Renal cortical epithelial cell (primary cell): ENCODE data around the gene ATP2B2. TPM values are rescaled to one million over a fixed set of nuclear protein-coding genes. Genes with fewer than 3 reads are reported as not detected.

Source experiments
- DNase-seq: peaks from one replicate; pipeline ENCODE4 v3.0.0-alpha.2; 2011; ENCODE audit warnings: low read depth
- total RNA-seq: library from RNA; depleted of rRNA; stranded (reverse); fragments of >200 nt; gene quantifications from 2 replicates; pipeline ENCODE4 v1.2.3, GENCODE V29; 2014

Gene ATP2B2
- total RNA-seq, 1 donor from 2014 or later, result under 0.01 TPM

DNA sequence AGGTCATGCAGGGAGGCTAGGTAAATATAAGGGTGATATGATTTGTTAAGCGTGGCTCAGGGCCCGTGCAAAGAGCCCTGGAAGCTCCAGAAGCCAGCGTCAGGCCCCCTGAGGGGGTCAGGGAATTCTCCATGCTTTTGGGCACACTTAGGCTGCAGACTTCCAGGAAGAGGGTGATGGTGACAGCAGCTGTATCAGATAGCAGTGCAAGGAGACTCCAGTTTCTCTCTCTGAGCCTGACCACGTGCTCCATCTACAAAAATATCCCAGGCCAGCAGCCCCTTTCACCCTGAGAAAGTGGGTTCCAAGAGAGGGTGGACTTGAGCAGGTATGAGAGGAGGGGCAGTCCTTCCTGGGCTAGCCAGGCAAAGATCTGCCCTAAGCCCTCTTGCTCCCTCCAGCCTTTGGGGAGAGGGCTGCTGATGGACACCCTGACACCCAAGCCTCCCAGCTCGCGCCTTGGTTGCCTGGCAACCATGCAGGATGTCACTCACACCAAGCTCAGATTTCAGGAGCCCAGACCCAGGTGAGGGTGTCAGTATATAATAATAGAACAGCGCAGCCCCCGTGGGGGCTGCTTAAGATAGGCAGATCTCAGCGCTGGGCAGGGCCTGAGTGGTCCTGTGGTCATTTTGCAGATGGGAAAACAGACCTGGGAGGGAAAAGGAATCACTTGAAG is 35.8 kb downstream of the ATP2B2 start:
- DNase-seq, result no peak

DNA sequence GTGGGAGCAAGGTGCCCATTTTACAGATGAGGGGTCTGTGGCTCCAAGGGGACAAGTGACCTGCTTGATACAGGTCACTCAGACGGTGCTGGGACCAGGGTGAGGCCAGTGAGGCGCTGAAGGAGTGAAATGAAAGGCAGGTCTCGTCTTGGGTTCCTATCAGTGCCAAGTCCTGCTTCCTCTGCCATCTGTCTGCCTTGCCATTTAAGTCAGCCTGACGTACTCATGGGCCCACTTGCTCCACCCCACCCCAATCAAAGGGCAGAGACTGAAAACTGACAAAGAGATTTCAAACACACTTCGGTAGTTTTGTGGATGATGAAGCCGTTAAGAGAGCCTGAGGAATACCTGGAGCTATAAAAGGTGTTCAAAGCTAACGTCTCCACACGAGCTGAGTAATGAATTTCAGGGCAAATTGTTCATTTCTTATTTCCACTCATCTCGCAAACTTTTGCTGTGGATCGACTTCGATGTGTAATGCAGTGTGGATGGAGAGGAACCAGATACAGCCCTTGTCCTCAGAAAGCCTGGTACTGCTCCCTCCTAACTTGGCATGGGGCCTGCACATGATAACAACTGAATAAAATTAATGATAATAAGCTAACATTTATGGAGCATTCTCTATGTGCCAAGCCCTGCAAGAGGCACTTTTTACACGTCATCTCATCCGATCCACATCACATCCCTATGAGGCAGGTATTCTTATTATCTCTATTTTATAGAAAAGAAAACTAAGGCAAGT is 36.6 kb downstream of the ATP2B2 start:
- no peak for DNase-seq

DNA sequence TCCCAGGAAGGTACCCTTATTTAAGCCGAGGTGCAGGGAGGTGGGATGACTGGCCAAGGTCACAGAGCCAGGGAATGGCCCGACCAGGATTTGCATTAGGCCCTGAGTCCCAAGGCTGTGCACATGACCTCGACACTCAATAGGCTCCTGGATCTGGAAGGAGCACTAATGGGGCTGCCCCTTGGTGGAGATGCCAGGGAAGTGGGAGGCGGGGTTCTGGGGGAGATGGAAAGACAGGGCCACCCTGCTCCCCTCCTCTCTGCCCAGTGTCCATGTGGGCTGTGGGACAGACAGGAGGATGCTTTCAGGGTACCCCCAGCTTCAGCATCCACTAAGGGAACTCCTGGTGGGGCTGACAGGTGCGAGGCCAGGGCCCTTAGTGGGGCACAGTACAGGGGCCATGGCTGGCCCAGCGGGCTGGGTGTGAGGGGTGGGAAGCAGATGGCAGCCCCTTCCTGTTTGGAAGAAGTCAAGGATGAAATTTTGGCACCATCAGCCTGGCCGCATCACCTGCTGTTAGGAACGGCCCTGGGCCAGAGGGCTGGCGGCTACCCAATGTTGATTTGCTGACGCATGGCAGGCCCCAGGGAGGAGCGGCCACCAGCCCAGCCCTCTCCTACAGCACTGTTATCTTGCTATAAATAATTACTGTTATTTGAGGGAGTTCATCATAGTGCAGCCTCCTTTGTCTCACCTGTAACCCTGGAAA is 37.3 kb downstream of the ATP2B2 start:
- no peak for DNase-seq

DNA sequence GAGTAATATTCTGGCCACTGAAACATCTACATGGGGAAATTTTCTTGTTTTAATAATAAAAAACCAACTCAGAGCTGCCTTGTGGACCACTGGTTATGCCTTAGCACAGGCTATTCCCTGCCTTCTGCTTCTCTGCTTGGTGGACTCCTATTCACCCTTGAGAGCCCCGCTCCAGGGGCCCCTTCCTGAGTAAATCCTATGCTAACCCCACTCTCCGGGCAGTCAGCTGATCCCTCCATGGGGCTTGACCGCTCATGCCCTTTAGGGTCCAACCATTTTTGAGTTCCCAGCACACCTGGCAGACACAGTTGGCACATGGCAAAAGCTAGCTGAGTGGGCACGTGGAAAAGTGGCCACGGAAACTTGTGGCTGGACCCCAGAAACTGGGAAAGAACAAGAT is 38.2 kb downstream of the ATP2B2 start:
- no peak for DNase-seq

DNA sequence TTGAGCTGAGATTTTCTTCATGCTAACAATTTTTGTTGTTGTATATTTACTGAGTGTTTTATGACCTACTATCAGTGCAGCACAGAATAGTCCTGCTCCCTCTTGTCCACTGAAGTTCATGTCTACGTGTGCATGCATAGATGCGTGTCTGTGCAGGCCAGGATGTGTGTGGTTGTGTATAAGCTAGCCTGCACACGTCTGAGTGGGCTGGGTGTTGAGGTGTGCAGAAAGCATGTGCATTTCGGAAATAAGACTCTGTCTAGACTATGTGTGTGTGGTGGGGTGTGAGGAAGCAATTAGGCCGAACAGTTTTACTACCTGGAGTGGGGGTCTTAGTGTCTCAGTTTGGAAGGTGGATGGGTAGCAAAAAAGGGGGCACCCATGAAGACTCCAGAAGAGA is 39.2 kb downstream of the ATP2B2 start:
- DNase-seq, result no peak

DNA sequence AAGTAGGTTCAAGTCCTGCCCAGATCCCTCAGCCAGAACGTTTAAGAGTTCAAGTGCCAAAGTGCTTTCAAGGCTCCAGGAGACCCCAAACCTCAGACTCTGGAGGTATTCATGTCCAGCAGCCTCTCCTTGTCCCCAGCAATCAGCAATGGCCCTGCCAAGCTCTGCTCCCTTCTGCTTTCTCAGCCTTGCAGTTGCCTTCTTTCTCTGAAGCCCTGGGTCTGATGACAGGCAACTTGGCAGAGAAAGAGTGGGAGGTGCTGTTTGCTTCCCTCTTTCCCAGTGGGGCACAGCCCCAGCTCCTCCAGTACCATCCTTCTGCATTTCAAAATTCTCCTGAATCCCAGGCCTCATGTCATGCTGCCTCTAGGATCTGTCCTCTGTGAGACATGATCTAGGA is 40.2 kb downstream of the ATP2B2 start:
- no peak for DNase-seq

DNA sequence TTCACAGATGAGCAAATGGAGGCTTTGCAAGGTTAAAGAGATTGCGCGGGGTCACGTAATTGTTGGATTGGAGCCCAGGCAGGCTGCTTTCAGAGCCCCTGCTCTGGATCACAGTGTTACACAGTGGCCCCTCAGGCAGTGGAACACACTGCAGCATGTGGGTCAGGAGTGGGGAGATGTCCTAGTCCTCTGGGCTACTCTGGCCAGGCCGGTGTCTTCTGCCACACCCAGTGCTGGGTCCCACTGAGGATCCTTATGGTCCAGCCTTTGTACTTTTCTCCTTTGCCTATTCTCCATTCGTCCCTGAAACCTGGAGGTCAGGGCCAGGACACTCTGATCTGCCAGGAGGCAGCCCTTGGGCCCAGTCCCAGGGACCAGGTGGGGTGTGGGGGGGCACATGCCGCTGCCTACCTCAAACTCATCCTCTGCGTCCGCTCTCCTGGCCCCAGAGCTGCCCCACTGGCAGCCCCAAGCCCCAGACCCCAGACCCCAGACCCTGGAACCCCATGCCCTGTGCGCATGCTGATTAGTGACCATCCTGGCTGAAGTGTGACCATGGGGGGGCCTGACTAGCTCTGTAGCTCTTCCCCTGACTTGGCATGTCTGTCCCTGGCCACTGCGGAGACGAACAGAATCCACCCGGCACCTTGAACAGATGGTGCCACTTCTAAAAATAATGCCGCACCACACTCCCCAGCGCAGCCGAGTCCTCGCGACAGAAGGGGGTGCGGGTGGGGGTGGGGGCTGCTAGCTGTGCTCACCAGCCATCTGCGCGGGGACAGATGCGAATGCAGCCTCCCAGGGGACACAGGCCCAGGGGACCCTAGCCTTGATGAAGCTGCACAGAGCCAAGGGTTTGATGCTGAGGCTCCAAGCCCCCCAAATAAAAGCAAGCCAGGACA is 41.6 kb downstream of the ATP2B2 start:
- no peak for DNase-seq

DNA sequence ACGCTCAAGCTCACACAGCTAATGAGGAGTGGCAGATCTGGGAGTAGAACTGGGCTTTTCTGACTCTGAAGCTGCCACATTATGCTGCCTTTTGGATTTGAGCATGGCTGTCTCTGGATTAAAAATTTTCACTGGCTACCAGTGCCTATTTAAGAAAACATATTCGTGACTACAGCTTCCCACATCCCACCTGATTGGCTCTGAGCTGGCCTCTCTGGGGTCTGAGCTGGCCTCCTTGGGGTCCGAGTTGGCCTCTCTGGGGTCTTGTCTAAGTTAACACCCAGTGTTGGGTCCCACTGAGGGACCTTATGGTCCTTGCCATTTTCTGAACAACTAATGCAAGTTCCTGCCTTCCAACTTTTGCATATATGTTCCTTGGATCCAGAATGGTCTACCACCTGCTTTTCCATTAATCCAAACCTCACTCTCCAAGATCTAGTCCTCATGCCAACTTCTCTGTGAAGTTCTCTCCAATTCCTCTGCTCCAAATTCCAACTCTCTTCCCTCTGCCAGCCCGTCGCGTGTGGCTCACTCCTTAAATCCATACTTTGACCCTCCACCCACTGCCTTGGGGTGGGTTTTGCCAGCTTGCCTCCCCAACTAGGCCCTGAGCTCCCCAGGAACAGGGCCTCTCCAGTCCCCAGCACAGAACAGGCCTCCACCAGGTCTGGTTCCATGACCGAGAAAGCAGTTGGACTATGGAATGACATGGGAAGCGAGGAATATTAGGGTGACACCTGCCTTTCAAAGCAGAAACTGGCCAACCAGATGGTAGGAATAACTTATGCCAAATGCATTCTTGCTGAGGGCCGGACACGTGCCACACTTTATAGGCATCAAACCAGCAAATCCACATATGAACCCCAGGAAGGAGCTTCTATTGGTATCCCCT is 42.5 kb downstream of the ATP2B2 start:
- DNase-seq, result no peak

DNA sequence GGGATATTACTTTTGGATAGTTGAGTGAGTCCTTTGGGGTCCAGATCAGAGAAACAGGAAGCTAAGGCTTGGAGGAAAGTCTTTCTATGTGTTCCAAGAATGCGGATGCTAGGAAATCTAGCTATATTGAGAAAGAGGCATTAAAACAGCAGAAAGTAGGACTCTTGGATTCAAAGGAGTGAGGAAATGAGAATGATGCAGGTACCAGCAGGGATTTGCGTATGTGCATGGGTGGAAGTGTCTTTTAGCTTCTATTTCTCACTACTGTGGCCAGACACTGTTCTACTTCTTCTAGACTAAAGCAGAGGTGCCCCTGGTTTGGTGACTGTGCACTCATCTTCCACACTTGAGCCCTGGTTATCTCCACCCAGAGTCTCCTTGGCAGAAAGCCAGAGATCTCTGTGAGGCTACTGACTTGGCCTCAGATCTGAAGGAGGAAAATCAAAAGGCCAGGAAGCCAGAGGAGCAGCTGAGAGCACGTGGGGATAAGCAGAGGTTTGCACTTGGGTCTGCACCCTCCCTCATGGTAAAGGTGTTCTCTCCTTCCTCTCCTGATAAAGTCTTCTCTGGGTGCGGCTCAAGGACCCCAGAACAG is 44.3 kb downstream of the ATP2B2 start:
- DNase-seq, result no peak

DNA sequence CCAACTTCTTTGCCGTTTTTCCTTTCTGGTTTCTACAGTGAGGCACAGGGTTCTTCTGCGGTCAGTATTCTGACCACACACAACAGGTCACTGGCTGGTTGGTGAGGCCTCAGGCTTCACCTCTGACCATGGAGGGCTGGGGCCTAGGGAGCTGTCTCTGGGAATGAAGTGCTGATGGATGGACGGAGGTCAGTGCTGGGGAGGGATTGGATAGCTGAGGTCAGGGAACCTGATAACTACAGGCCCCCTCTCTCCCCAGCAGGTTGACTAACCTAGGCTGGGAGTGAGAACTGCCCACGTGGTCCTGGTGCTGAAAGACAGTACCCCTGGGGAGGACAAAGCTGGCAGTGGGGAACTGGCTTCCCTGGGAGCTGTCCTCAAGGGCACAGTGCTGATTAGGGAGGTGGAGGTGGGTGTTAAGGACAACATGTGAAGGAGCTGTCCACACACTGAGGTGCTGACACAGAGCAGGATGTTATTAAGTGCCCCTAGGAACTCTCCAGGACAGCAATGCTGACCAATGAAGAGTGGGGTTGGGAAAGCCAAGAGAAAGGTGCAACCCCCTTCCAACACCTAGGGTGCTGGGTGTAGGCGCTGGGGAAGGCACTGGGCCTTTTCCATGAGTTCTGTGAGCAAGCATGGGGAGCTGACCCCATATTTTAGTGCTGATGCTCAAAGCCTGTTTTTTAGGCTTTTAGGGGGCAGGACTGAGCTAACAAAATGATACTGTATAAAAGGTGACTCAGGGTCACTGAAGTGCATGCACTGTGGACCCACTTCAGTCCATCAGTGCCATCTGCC is 45.2 kb downstream of the ATP2B2 start:
- peak; percentile 78 for DNase-seq

DNA sequence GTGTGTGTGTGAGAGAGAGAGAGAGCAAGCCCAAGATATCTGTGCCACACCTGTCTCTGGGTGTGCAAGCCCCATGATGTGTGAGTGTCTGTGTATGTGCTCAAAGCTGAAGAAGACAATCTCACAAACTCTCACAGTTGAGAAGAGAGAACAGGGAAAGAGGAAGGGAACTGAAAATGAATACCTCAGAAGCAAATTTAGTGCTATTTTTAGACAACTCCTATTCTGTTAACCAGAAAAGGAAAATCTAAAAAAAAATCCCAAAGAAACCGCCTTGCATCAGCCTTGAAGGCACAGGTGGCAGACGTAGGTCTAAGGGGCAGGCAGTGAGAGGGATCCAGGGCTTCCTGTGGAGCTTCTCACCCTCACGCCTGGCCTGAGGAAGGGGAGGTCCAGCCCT is 47.8 kb downstream of the ATP2B2 start:
- DNase-seq, result no peak

DNA sequence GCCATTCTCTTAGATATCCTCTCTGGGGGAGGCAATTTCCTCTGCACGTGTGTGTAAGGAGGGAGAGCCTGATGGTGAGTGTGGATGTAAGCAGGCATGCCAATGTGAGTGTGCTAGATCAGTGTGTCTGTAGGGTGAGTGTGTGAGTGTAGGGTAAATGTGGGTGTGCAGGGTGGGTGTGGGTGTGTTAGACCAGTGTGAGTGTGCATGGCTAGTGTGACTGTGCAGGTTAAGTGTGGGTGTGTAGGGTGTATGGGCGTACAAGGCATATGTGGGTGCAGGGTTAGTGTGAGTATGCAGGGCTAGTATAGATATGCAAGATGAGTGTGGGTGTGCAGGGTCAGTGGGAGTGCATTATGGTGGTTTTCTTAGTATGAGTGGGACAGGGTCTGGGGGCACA is 48.4 kb downstream of the ATP2B2 start:
- DNase-seq, result no peak

DNA sequence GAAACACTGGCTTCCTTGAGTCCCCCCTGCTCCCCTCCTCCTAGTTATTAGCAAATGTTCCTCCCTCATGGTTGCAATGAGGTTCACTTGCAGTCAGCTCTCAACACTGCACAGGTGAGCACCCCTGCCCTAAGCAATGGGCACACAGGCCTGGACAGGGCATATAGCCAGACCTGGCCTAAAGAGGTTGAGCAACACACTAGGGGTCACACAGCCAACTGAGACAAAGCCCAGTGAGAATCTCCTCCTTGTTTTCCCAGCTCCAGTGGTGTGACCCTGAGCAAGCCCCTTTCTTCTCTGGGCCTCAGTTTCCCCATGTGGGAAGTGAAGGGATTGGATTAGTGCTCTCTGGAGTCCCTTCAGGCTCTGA is 49.9 kb downstream of the ATP2B2 start:
- no peak for DNase-seq

DNA sequence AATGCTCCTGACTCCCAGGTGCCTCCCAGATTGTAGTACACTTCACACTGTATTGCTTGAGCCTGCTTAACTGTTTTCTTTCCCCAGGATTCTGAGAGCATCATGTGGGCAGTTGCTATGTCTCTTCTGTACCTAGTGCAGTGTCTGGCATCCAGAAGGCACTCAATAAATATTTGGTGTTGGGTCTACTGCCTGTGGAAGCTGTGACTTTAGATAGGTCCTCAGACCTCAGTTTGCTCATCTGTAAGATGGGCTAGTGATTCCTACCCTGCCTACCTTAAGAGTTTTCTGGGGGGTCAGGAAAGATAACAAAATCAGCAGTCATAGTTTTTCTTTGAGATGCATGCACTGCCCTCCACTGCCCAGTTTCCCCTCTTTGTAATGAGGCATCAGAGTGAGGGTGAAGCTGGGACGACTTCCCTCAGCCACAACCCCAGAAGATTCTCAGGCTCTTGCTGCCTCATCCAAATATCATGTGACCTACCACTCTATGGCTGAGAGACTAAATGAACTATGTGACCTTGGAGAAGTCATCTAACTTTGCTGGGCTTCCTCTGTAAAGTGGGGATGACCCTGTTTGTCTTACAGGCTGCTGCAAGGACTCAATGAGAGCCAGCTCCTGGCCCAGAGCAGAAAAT is 50.4 kb downstream of the ATP2B2 start:
- no peak for DNase-seq

DNA sequence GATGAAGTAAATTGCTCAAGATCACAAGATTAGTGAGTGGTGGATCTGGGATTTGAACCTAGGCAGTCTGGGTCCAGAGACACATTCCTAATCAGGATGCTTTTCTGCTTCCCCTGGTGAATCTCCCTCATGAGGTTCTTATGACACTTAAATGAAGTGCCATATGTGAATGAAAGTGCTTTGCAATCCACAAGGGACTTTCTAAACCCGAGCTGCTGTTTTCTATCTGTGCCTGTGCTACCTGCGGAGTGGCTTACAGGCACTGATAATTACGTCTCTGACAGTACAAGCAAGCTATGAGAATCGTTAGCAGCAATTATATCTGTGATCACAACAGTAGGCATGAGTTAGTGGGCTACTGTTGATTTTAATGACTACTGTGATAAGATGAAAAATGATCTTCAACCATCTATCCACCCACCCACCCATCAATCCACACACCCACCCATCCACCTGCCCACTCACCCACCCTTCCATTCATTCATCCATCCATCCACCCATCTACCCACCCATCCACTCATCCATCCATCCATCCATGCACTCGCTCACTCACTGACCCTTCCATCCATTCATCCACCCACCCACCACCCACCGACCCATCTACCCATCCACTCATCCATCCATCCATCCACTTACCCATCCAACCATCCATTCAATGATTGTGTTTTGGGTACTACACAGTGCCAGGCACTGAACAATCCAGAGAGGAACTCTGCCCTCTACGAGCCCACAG is 51.8 kb downstream of the ATP2B2 start:
- DNase-seq, result no peak

DNA sequence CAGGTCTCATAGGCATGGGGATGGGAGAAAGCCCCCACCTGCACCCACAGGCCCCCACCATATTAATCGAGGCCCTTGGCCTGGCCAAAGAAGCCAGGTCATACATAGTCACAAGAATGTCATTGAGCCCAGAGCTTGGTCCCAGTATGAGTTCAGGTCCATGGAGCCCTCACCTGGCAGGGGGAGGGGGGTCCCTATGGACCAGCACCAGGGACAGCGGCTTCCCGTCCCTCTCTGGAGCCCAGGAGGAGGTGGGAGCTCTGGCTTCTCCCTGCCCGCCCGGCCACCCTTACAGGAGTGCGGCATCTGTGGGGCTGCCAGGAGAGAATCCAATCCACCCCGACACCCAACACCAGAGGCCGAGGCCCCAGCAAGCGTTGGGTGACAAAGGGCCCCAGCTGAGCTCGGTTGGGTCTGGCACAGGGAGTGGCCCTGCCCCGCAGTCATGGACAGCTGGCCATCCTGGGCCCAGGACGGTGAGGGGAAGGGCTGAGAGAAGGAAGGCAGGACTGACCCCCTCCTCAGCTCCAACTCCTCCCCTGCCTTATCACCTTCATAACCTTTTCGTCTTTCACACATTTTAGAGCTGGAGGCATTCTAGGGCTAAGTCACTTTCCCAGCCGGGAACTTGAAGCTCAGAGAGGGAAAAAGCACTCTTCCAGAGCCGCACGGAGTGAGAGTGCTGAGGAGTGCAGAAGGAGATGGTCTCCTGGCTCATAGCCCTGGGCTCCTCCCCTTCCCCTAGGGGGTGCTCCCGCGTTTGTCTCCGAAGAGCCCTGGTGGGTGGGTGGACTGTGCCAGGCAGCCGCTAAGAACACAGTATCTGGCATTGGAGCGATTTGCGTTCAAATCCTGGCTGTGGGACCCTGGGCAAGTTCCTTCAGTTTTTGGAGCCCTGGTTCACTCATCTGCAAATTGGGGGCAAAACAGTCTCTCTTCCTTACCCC is 54.6 kb downstream of the ATP2B2 start:
- DNase-seq, result no peak

DNA sequence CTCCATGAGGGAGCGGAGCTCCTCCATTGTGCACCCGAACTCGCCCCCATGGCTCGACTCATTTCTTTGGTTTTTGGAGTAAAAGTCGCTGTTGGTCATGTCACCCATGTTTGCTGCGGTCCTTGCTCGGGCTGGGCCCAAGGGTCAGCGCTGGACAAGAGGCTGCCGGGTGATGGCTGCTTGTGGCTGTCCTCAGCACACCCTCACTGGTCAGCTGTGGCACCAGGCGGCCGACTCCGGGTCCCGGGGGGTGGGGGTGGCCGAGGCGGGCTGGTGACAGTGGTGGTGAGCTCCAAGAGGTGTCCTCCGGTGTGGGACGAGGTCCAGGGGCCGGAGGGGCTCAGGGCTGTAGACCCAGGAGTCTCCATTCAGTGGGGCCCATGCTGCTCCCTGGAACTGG is 56.0 kb downstream of the ATP2B2 start:
- DNase-seq, result no peak
